HepG2 (cell line): ENCODE data around the gene AMOTL2. TPM values are rescaled to one million over a fixed set of nuclear protein-coding genes. Genes with fewer than 3 reads are reported as not detected.

Source experiments
- ASH2L ChIP-seq: fragments of 300-600, 200-600 bp; sonication (generic); IDR thresholded peaks from 2 replicates; pipeline ENCODE4 v1.7.0; 2017; ENCODE audit warnings: low read depth, mild to moderate bottlenecking, moderate library complexity, mixed read lengths, low read length; ENCODE audit not compliant: insufficient read length
- ATF1 ChIP-seq: IDR thresholded peaks from 2 replicates; pipeline ENCODE4 v1.6.1; 2016; ENCODE audit warnings: mild to moderate bottlenecking, control low read depth
- EHMT2 ChIP-seq: fragments of 200-600 bp; sonication (generic); IDR thresholded peaks from 2 replicates; pipeline ENCODE4 v1.7.0; 2017; ENCODE audit warnings: antibody characterized with exemption, low read depth, low read length, borderline replicate concordance
- HMGXB4 ChIP-seq, 2 experiments: sonication (generic) in 1 of 2; formaldehyde crosslinking in 1 of 2; IDR thresholded peaks; 2 replicates each; pipeline versions ENCODE4 v1.4.0 to v1.6.1; 2018 to 2020; ENCODE audit warnings: missing genetic modification reagents in 2 of 2, borderline replicate concordance in 1 of 2, low read depth in 1 of 2, mild to moderate bottlenecking in 1 of 2, missing biosample characterization in 1 of 2
- HNF1A ChIP-seq, 2 experiments: sonication (generic) in 1 of 2; formaldehyde crosslinking in 1 of 2; IDR thresholded peaks; 2 replicates each; pipeline versions ENCODE4 v1.4.0 to v1.6.1; 2016 to 2020; ENCODE audit warnings: borderline replicate concordance in 1 of 2, low read depth in 1 of 2, mild to moderate bottlenecking in 1 of 2, missing genetic modification reagents in 1 of 2
- KLF6 ChIP-seq: IDR thresholded peaks from 2 replicates; pipeline ENCODE4 v1.8.0; 2016; ENCODE audit warnings: missing biosample characterization, missing genetic modification reagents
- MTA1 ChIP-seq: sonication (generic); formaldehyde crosslinking; IDR thresholded peaks from 2 replicates; pipeline ENCODE4 v1.4.0; 2020; ENCODE audit warnings: missing genetic modification reagents, mild to moderate bottlenecking, borderline replicate concordance
- MTERF4 ChIP-seq: sonication (generic); formaldehyde crosslinking; IDR thresholded peaks from 2 replicates; pipeline ENCODE4 v1.8.0; 2023; ENCODE audit warnings: mild to moderate bottlenecking, missing genetic modification reagents
- PHF21A ChIP-seq: sonication (generic); formaldehyde crosslinking; IDR thresholded peaks from 2 replicates; pipeline ENCODE4 v1.5.0; 2020; ENCODE audit warnings: mild to moderate bottlenecking, missing genetic modification reagents
- PRMT3 ChIP-seq: sonication (generic); formaldehyde crosslinking; IDR thresholded peaks from 2 replicates; pipeline ENCODE4 v1.8.1; 2022; ENCODE audit warnings: low read depth, mild to moderate bottlenecking, moderate library complexity, missing genetic modification reagents, borderline replicate concordance
- ZBTB7A ChIP-seq: sonication (generic); formaldehyde crosslinking; IDR thresholded peaks from 2 replicates; pipeline ENCODE4 v1.8.0; 2022; ENCODE audit warnings: mild to moderate bottlenecking, missing genetic modification reagents
- ZMAT3 ChIP-seq: sonication (generic); formaldehyde crosslinking; conservative IDR thresholded peaks from 2 replicates; pipeline ENCODE4 v1.7.0; 2021; ENCODE audit warnings: missing genetic modification reagents
- ZNF260 ChIP-seq: sonication (generic); formaldehyde crosslinking; IDR thresholded peaks from 2 replicates; pipeline ENCODE4 v1.4.0; 2020; ENCODE audit warnings: missing genetic modification reagents, low read depth, mild to moderate bottlenecking, borderline replicate concordance
- ZNF362 ChIP-seq: sonication (generic); formaldehyde crosslinking; IDR thresholded peaks from 2 replicates; pipeline ENCODE4 v1.4.0; 2020; ENCODE audit warnings: missing genetic modification reagents, mild to moderate bottlenecking, borderline replicate concordance
- ZNF704 ChIP-seq: sonication (generic); formaldehyde crosslinking; IDR thresholded peaks from 2 replicates; pipeline ENCODE4 v1.8.1; 2023; ENCODE audit warnings: mild to moderate bottlenecking, inconsistent platforms, moderate library complexity, missing genetic modification reagents, borderline replicate concordance
- ZNF770 ChIP-seq: sonication (generic); formaldehyde crosslinking; IDR thresholded peaks from 2 replicates; pipeline ENCODE4 v1.5.0; 2020; ENCODE audit warnings: mild to moderate bottlenecking, missing genetic modification reagents
- polyA plus RNA-seq, 8 experiments: library from polyadenylated mRNA; depleted of rRNA in 3 of 8; stranded (reverse) in 7 of 8; unstranded in 1 of 8; fragments of >200 nt; fragmentation: Illumina TruSeq in 4 of 8; extraction: Trizol in 4 of 8; gene quantifications; 2 replicates each; pipeline versions ENCODE4 v1.2.1 to v1.2.3, GENCODE V29; 2011 to 2016; ENCODE audit warnings: low read depth in 4 of 8, missing spikeins in 1 of 8, mixed read lengths in 1 of 8; ENCODE audit not compliant: insufficient read depth in 1 of 8
- total RNA-seq, 5 experiments: library from RNA; depleted of rRNA; stranded (reverse); fragments of >200 nt; fragmentation: Illumina TruSeq; extraction: Trizol; gene quantifications; 2 replicates each; pipeline ENCODE4 v1.2.3, GENCODE V29; 2016; ENCODE audit warnings: low read depth in 1 of 5

Gene AMOTL2
- total and polyA plus RNA-seq, 2 of the 13 experiments (the other 11 are each of a cell fraction or from before 2014, with no cell fraction given), result 17.3 to 18.5 TPM

GRCh38 chr3:134419960-134420321 is 45.7 kb upstream of the AMOTL2 start (continued):
- TF ChIP-seq ZBTB7A (no peak), ZNF770 (no peak), ZNF260 (CRISPR knock-in tag) (no peak), MTA1 (CRISPR knock-in tag) (0 out of 2 replicates have a peak, but pooled peaks have one; percentile 5), ZMAT3 (CRISPR knock-in tag) (no peak), ASH2L (peak; percentile 38), ATF1 (0 out of 2 replicates have a peak, but pooled peaks have one; percentile 3), ZNF362 (peak; percentile 39; the same call in 1 of the 2 replicates), EHMT2 (peak; percentile 1; the same call in 1 of the 2 replicates), MTERF4 (CRISPR knock-in tag) (no peak), ZNF704 (CRISPR knock-in tag) (no peak), HMGXB4 (CRISPR knock-in tag; IDR thresholded peaks at IDR 0.05; ENCODE audit: borderline replicate concordance in 1 of 2, low read depth in 1 of 2) (0 out of 4 replicates have a peak, but pooled peaks of 1 of the 2 experiments have one; percentile 3), PRMT3 (0 out of 2 replicates have a peak, but pooled peaks have one; percentile 18), KLF6 (CRISPR knock-in tag) (0 out of 2 replicates have a peak, but pooled peaks have one; percentile 5), PHF21A (CRISPR knock-in tag) (peak; percentile 26; the same call in 1 of the 2 replicates), HNF1A (IDR thresholded peaks at IDR 0.05; ENCODE audit: low read depth) (no peak), HNF1A (CRISPR knock-in tag; IDR thresholded peaks at IDR 0.05; ENCODE audit: borderline replicate concordance) (0 out of 2 replicates have a peak, but pooled peaks have one; percentile 8)
